ENCODE results near the gene CIAO2B.

CIAO2B gene

DNA sequence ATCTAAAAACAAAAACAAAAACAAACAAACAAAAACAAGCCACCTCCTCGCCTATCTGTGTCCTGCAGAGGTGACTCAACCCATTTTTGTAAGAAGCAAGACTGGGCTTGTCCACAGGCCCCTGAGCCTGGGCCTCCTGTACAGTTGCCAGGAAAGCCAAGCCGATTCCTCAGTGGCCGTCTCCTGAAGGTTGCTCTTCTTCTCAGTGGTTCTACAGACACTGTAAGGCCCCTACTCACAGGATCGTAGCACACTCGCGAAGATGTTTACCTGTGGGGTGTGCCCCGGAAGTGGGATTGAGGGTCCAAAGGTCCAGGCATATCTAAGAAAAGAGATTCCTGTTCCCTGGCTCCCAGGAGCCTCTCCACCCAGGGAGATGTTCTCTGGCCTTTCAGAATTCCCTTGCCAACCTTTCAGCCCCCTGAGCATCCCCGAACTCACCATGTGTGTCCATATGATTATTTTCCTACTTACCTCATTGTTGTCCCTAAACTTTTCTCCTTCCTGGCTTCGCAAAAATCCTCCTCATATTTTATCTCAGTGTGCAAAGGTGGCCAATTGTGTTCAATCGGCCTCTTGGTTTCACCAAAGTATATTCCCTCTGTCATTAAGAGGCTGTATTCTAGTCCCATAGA is 19.4 kb upstream of the CIAO2B start:
- no peak for DNase-seq (ENCODE audit: low read depth)
- no peak overlapping the region for H3K4me3 ChIP-seq (ENCODE audit: control insufficient read depth, low read depth, low read length)
- TF ChIP-seq, protein P1, sequence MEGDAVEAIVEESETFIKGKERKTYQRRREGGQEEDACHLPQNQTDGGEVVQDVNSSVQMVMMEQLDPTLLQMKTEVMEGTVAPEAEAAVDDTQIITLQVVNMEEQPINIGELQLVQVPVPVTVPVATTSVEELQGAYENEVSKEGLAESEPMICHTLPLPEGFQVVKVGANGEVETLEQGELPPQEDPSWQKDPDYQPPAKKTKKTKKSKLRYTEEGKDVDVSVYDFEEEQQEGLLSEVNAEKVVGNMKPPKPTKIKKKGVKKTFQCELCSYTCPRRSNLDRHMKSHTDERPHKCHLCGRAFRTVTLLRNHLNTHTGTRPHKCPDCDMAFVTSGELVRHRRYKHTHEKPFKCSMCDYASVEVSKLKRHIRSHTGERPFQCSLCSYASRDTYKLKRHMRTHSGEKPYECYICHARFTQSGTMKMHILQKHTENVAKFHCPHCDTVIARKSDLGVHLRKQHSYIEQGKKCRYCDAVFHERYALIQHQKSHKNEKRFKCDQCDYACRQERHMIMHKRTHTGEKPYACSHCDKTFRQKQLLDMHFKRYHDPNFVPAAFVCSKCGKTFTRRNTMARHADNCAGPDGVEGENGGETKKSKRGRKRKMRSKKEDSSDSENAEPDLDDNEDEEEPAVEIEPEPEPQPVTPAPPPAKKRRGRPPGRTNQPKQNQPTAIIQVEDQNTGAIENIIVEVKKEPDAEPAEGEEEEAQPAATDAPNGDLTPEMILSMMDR (conservative IDR thresholded peaks at IDR 0.05; ENCODE audit: control insufficient read depth, insufficient read depth, low read depth, low read length): no peak

DNA sequence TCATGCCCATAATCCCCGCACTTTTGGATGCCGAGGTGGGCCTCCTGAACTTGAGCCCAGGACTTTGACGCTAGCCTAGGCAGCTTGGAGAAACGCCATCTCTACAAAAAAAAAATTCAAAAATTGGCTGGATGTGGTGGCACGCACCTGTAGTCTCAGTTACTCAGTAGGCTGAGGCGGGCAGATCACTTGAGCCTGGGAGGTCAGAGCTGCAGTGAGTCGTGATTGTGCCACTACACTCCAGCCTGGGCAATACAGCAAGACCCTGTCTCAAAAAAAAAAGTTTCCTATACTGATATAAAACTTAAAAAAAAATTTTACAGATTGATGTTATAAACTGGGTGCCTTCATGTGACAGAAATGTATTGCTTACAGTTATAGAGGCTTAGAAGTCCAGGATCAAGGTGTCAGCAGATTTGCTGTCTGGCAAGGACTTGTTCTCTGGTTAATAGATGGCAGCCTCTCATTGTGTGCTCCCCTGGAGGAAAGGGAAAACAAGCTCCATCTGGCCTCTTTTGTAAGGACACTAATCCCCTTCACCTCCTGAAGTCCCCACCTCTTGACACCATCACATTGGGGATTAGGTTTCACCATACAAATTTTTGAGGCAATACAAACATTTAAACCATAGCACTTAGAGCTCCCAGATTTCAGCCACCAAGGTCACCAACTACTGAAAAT is 18.4 kb upstream of the CIAO2B start:
- no peak for DNase-seq (ENCODE audit: low read depth)
- TF ChIP-seq, protein P1 (conservative IDR thresholded peaks at IDR 0.05; ENCODE audit: control insufficient read depth, insufficient read depth, low read depth, low read length): no peak
- H3K4me3 ChIP-seq (ENCODE audit: control insufficient read depth, low read depth, low read length): no peak overlapping the region

DNA sequence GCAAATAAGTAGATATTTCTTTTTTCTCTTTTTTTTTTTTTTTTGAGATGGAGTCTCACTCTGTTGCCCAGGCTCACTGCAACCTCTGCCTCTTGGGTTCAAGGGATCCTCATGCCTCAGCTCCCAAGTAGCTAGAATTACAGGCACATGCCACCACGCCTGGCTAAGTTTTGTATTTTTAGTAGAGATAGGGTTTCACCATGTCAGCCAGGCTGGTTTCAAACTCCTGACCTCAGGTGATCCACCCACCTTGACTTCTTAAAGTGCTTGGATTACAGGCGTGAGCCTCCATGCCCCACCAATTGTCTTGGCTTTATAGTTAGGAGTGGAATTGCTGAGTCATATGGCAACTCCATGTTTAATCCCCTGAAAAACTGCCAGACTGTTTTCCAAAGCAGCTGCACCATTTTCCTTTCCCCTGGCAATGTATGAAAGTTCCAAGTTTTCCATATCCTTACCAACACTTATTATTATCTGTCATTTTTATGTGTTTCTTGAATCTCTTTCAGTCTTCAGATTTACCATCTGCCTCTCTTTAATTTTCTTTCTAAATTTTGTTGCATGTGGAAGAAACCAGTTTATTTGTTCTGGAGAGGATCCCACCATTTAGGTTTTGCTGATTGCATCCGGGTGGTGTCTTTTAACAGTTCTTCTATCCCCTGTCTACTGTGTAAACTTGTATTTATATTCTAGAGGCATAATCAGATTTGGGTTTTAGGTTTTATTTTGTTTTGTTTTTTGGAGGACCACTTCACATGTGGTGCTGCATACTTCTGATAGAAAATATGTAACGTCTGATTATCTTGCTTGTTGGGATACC is 17.0 kb upstream of the CIAO2B start:
- TF ChIP-seq, protein P1 (conservative IDR thresholded peaks at IDR 0.05; ENCODE audit: control insufficient read depth, insufficient read depth, low read depth, low read length): no peak
- no peak for DNase-seq (ENCODE audit: low read depth)
- no peak overlapping the region for H3K4me3 ChIP-seq (ENCODE audit: control insufficient read depth, low read depth, low read length)

DNA sequence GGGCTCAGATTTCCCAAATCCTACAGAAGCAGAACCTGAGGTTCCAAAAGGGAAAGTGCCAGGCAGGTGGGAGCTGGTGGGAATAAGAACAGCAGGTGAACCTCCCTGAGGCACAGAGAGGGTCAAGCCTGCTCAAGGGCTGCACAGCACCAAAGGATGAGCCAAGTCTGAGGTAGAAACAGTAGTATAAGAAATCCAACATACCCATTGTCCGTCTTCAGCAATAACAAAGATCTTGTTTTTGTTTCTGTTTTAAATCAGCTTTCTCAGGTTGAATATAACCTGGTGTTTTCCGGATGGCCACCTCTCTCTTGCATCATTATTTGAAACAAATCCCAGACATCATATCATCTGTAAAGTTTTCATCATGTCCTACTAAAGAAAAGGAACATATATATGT is 16.2 kb upstream of the CIAO2B start:
- DNase-seq (ENCODE audit: low read depth): no peak
- TF ChIP-seq, protein P1 (conservative IDR thresholded peaks at IDR 0.05; ENCODE audit: control insufficient read depth, insufficient read depth, low read depth, low read length): no peak
- no peak overlapping the region for H3K4me3 ChIP-seq (ENCODE audit: control insufficient read depth, low read depth, low read length)

DNA sequence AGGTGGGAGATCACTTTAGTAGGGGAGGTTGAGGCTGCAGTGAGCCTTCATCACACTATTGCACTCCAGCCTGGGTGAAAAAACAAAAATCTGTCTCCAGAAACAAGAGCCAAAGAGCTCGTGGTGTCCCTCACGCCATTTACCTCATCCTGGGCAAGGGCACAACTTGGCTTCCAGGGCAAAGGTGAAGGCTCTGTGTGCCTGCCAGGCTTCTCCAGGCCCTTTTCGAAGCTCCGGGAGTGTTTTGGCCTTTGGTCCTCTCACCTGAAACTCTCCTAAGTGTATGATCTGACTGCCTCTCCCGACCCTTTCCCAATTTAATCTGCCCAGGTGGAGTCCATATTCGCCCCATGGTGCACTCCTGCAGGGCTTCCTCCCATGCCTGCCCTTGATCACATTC is 15.3 kb upstream of the CIAO2B start:
- no peak overlapping the region for H3K4me3 ChIP-seq (ENCODE audit: control insufficient read depth, low read depth, low read length)
- TF ChIP-seq, protein P1 (conservative IDR thresholded peaks at IDR 0.05; ENCODE audit: control insufficient read depth, insufficient read depth, low read depth, low read length): no peak
- DNase-seq (ENCODE audit: low read depth): no peak

DNA sequence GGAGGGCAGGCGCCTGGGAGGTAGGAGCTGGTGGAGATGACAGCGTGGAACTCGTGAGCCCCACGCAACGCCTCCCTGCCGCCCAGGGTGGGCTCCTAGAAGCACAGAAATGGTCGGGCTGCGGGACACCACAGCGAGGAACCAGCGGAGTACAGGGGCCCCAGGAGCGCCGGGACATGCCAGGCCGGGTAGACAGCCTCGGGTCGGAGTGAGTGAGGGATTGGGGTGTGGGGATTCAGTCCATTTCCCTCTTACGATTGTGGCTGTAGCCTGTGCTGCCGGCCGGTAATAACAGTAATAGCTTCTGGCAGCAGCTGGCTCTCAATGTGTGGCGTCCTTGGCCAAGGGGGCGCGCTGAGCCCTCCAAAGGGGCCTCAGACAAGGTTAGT is 14.6 kb upstream of the CIAO2B start:
- TF ChIP-seq, protein P1 (conservative IDR thresholded peaks at IDR 0.05; ENCODE audit: control insufficient read depth, insufficient read depth, low read depth, low read length): no peak

More for the DNA sequence above, 14.6 kb upstream of the CIAO2B start:
- no peak for DNase-seq (ENCODE audit: low read depth)
- no peak overlapping the region for H3K4me3 ChIP-seq (ENCODE audit: control insufficient read depth, low read depth, low read length)

Data from fibroblast of mammary gland (primary cell).